CD4-positive, alpha-beta T cell treated with Interleukin-17A for 1 hour (primary cell): ENCODE measurements around the gene C2orf76.
A peak's percentile ranks its signal among the peaks of the same experiment; 100 is the strongest.
"Not testable (repeated sequence)": the region's sequence is repeated elsewhere in the genome, so short reads cannot be mapped to it uniquely, and the experiment has no call there.

Experiments
- DNase-seq: peaks from one replicate; pipeline ENCODE4 v3.0.0-alpha.2; 2020

Gene C2orf76

DNA sequence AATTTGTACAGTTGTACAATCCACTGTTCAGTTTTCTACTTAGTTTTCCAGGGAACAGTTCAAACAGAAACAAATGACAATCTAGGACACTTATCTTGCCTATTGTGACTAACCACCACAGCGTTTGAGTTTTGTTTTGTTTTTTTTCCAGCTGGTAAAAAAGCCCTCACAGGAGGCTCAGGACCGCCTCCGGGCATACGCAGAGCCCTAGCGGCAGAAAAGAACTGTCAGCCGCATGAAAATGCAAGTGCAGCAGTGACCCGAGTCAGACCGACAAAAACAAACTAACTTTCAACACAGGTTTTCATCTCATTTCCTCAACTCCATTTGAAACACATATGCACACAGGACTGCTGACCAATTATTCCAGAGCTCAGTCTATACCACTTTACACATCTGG lies 74.4 kb downstream of the C2orf76 start:
- no peak for DNase-seq

DNA sequence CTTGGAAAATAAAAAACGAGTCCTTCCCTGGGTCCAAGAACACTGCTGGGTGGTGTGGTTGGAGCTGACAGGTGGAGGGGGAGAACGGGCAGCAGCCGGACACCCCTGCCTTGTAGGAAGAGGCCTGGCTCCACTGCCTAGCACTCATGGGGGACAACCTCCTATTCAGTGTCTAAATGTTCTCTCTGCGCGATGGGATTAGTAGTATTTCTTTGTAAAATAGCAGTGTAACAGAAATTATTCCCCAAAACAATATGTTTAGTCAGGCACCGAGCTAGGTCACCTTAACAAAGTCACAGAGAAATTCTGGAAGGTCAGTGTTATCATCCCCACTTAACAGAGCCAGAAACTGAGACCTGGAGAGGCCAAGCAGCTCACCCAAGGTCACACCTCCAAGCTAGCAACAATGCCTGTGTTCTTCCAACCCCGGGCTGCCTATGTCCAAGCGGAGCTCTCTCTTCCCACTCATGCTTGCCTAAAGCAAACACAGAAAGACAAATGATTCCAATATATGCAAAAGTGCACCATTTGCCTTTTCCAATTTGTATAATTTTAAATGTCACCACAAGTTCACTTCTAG lies 75.0 kb downstream of the C2orf76 start:
- DNase-seq = no peak

DNA sequence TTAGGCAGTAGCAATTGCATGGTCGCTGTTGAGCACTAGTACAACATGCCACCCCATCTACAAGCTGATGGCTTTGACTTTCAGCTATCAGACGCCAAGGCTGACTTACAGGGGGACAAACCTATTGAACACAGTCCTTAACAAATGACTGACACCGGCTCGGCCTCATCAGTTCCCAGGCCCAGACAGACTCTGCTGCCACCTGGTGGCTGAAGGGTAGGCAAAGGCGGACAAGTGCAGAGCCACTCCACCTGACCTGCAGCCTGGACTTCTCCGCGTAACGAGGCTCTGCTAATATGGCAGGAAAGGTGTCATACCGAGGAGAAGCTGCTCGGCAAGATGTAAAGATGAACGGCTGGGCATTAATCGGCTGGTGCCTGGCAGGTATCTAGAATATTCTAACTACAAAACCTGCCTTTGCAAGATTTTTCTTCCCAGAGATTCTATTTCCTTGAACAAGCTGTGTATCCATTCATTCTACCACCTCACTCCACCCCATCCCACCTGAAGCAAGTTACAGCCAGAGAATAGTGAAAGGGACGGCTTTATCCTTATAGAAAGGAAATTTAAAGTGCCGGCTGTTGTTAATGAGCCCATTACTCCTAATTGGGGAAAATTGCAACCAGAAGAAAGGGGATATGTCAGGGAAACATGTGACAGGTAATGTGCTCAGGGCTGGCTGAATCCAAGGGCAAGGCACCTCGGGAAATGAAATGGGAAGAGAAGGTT lies 75.6 kb downstream of the C2orf76 start:
- no peak for DNase-seq

DNA sequence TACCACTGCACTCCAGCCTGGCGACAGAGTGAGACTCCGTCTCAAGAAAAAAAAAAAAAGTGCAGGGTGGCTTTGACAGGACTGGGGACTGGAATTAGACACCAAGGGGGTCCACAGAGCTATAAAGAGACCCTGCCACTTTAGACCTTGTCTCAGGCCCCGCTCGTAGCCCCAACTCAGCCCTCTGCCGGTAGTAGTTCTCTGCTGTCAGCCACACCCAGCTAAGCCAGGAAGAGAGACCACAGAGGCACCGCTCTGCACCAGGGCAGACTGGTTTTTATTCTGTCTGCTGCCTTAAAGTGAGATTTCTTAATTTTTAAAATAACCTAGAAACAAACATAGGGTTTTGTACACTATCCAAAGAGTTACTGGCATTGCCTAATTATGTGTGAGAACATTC lies 77.0 kb downstream of the C2orf76 start:
- DNase-seq = no peak

DNA sequence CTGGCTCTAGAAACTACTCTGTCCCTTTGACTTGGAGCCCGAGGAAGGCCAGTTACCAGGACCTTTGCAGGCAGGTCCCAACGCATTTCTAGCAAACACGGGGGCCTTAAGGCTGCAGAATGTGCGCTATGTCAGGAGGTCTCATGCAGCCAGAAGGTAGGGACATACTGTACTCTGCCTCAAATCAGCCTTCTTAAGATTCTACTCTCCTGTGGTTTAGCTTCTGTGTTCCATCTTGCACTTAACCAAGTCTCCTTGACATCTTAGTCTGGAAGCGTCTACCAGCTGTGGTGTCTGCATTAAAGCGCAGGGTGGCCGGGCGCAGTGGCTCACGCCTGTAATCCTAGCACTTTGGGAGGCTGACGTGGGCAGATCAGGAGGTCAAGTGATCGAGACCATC lies 77.5 kb downstream of the C2orf76 start:
- no peak for DNase-seq

DNA sequence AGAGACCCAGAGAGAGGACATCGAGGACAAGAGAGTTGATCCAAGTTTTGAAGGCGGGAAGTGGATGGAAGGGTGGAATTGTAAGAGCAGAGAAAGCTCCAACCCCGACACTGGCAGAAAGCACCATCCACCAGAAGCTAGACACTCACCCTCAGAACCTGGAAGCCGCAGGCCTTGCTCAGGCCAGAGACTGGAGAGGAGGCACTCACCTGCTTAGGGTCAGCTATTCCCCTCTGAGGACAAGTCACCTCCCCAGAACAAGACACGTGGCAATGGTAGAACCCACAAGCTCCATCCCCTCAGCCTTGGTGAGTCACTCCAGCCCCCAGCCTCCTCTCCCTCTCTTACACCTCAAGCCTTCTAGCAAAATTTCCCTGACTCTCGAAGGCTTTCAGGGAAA lies 78.1 kb downstream of the C2orf76 start:
- no peak for DNase-seq

DNA sequence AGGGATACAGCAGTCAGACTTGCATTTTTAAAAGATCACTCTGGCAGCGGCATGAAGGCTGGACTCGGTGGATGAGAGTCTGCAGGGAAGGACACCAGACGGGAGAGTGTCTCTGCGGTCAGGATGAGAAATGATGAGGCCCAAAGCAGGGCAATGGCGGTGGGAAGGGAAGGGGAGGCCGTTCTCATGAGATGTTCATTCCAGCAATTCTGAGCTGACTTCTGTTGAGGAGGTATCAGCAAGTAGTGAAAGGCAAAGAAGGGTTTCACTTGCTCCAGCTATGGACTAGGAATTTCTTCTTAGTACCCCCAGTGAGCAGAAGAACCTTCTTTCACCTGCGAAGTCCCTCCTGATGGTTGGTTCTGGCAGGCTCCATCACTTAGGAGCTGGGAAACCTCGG lies 80.0 kb downstream of the C2orf76 start:
- DNase-seq = no peak

DNA sequence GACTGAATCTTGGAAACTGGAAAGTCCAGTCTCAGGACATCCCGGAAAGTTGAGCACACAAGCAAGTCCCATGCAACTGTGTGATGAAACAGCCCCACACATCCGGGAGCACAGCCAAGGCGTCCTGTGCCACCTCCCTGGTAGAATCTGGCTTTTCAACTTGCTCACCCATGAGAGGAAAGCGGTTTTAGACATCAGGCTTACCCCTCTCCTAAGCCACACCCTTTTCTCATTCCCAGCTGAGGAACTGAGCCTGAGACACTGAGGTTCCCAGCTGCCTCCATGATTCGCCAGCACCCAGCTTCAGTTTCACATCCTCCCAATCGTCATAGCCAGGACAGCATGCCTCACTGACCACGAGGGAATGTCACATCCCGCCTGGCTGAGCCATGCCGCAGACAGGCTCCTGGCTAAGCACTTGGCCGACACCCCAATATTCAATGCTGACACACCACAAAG lies 82.7 kb downstream of the C2orf76 start:
- no peak for DNase-seq

DNA sequence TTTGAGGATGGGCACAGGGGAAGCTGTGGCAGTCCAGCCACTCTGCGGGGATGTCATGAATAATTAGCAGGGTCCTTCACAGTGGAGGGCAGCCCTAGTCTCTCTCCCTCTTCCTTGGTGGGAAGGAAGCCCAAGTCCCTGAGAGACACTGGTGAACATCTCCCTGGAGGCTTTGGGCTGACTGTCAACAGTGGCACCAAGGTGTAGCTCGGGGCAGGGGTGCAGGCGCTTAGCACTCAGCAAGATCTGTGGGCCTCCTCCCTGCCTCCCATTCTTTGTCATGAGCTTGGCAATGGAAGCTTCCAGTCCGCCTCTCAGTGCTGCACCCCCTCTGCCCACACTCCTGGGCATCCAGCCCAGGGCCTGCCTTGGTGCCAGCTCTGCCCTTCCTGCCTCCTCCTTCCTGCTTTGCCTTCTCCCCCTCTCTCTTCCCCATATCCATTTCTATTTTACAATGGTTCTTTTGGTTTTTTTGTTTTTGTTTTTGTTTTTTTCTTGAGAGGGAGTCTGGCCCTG lies 83.6 kb downstream of the C2orf76 start:
- no peak for DNase-seq

DNA sequence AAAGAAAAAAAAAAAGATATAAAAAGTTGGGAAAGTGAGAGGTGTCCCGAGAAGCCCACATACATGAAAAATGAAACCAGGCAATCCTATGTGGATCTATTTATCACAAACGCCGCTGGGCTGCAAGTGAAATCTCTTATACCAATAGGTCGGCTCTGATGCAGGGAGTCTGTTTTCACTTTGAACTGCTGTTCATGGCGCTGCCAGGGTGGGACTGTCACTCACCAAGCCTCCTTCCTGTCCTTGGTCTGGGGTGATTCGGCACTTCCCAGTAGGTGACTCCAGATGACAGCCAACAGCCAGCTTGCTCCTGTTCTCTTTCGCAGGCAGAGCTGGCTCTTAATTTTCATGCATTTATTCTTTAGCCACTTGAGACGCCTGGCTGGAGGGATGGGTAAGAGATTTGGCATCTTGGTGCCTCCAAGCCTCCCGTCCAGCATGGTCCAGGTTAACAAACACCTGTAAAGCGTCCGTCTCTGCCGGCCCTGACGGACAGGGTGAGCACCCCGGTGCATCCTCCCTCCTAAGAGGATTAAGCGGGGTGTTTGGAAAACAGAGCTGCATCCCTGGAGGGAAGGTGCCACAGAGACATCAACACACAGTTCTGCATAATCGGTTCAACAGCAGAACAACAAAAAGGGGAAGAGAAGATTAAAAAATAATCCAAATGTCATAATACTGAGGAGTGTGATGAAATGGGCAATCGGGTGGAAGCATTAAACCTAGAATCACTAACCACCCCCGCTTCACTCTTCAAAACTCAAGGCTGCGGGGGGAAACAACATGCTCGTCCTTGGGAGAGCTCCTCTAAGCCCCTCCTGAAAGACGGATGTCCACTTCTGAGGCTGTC lies 84.3 kb downstream of the C2orf76 start:
- DNase-seq = no peak

DNA sequence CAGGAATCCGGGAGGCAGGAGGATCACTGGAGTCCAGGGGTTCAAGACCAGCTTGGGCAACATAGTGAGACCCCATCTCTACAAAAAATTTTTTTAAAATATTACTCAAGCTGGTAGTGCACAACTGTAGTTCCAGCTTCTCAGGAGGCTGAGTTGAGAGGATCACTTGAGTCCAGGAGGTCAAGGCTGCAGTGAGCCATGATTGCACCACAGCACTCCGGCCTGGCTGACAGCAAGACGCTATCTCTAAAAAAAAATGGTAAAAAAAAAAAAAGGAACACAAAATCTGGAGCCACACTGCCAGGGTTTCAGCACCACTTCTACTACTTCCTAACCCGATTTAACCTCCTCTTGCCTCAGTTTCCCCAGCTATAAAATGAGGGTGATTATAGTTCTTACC lies 86.0 kb downstream of the C2orf76 start:
- DNase-seq = no peak

DNA sequence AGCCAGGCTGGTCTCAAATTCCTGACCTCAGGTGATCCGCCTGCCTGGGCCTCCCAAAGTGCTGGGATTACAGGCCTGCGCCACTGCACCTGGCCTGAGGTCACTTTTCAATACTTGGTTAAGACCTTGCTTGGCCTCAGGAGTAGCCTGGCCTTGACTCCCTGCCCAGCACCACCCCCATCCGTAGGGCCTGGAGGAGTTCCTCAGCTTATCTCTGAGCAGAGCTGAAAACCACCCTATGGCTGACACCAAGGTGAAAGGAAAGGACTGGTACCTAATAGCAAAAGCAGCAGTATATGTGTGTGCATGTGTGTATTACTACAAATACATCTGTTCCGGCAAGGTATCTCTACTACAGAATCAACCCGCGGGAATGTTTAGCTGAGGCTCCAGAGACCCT lies 87.0 kb downstream of the C2orf76 start:
- no peak for DNase-seq

DNA sequence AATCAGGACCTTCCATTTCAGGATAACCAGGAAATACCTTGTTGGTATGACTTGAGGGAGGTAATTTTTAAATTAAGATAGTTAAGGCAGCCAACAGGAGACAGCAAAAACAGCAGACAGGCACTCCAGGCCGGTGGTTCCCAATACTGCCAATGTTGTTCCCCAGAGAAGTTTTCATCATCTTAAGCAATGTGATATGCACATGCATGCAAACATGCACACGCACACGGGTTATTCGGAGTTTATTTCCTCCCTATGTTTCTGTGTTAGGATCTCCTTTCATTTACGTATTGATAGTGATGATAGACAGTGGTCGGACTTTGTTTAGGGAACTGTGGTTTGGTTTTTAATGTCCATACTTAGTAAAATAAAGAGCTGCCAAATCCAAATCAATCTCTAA lies 87.7 kb downstream of the C2orf76 start:
- no peak for DNase-seq

DNA sequence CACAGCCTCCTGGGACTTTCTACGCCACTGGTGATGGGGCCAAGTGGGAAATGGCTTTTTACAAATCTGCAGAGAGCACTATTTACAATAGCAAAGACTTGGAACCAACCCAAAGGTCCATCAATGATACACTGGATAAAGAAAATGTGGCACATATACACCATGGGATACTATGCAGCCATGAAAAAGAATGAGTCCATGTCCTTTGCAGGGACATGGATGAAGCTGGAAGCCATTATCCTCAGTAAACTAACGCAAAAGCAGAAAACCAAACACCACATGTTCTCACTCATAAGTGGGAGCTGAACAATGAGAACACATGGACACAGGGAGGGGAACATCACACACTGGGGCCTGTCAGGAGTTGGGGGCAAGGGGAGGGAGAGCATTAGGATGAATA lies 88.2 kb downstream of the C2orf76 start:
- not testable (repeated sequence) for DNase-seq

DNA sequence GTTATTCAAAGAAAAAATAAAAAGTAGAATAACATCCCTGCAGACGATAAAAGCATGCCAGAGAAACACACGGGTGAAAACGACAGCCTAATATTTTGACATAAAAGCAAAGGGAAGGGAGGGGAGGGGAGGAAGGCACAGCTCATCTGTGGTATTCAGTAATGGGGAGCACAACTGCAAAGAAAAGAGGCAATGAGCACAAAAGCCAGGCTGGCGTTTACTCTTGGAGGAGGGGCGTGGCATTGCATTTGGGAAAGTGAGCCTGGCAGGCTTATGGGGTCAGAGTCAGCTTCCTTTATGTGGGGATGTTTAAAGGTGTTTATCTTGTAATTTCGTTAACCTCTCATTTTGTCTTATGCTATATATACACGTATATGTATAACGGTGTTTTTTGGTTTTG lies 89.8 kb downstream of the C2orf76 start:
- no peak for DNase-seq

DNA sequence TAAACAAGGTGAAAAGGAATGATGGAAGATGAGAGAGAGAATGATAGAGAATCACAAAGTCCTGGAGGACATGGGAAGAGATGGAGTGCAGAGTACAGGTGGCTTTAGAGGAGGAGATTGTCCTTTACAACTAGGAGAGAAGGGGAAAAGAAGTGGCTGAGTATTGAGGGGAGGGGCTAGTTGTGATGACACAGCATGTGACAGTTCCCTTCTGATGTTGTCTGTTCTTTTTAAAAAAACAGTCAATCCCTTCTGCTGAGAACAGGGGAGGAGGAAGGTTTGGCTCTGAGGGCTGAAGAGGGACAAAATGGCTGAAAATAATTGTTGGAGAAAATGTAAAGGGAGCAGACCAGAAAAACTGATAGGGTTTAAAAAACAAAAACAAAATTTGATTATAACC lies 99.0 kb downstream of the C2orf76 start:
- DNase-seq = no peak

DNA sequence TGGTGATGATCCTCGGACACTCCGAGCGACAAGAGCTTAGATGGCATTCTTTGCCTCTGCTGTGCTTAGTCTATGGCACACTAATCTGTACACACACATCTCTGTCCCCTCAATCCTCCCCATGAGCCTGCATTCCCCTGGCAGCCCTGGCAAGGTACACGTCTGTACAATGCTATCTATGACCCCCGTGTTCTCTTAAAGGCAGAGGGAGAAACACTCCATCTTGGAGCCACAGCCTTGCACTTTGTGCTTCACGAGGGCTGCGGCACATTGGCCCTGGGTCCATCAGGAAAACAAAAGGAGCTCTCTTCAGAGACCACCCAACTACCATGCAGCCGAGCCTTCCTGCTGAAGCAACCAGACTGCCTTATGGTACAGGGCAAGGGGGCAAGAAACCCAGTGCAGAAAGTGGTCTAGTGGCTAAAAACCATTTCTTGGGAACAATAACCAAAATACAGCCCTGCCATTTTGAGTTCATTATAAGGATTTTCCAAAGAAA lies 100.5 kb downstream of the C2orf76 start:
- DNase-seq = no peak

DNA sequence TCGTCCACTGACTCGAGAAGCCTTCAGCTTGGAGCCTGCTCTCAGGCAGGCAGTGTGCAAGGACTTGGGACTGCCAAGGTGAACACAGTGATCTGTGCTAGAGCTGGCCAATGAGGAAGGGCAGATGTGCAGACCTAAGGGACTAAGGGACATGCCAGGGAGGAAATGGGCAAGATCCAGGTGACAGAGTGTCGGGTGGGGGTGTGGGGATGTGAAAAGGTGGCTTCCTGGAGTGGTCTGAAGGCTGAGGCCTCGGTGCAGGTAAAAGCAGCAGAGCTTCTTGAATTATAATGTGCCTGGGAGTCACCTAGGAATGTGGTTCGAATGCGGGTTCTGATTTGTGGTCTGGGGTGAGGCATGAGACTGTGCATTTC lies 101.0 kb downstream of the C2orf76 start:
- DNase-seq = no peak

DNA sequence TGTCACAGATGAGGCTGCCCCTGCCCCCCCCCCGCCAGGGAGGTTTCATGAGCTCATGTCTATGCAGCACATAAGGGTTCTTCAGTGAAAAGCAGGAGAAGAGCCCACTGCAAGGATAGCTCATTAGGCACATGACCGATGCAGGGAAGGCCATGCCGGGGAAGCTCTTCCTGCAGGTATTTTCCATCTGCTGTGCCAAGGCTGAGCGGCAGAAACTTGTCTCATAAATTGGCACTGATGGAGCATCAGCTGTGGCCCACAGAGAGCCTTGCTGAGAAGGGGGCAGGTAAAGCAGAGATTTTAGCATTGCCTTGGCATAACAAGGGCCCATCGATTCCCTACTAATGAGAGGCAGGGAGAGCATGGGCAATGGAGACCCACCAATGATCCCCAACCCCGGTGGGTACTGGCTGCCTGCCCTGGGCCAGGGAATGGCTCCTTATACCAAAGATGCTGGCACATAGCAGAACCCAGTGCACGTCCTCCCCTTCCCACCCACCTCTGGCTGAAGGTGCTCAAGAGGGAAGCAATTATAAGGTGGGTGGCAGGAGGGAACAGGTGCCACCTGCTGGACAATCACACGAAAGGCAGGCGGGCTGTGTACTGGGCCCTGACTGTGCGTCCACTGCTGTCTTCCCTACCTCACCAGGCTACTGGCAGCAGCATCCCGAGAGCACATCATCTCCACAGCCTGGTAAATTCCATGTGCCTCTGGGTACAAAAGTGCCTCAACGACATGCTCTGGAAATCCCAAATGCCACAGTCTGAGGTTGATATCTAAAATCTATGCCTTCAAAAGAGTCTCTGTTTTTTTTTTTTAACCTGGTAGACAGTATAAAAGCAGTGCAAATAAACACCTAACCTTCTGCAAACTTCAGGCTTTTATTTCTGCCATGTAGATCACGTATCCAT lies 101.6 kb downstream of the C2orf76 start:
- DNase-seq = peak; percentile 15

DNA sequence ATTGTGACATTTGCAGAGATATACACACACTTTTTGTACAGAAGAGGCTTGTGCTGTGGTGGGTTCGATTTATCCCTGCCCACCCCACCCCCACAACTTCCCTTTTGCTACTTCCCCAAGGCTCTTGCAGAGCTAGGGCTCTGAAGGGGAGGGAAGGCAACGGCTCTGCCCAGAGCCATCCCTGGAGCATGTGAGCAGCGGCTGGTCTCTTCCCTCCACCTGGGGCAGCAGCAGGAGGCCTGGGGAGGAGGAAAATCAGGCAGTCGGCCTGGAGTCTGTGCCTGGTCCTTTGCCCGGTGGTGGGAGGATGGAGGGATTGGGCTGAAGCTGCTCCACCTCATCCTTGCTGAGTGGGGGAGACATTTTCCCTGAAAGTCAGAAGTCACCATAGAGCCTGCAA lies 103.0 kb downstream of the C2orf76 start:
- no peak for DNase-seq

DNA sequence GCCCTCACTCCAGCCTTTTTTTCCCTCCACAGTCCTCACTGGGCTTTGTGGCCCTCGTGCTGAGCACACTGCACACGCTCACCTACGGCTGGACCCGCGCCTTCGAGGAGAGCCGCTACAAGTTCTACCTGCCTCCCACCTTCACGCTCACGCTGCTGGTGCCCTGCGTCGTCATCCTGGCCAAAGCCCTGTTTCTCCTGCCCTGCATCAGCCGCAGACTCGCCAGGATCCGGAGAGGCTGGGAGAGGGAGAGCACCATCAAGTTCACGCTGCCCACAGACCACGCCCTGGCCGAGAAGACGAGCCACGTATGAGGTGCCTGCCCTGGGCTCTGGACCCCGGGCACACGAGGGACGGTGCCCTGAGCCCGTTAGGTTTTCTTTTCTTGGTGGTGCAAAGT lies 103.6 kb downstream of the C2orf76 start:
- no peak for DNase-seq

DNA sequence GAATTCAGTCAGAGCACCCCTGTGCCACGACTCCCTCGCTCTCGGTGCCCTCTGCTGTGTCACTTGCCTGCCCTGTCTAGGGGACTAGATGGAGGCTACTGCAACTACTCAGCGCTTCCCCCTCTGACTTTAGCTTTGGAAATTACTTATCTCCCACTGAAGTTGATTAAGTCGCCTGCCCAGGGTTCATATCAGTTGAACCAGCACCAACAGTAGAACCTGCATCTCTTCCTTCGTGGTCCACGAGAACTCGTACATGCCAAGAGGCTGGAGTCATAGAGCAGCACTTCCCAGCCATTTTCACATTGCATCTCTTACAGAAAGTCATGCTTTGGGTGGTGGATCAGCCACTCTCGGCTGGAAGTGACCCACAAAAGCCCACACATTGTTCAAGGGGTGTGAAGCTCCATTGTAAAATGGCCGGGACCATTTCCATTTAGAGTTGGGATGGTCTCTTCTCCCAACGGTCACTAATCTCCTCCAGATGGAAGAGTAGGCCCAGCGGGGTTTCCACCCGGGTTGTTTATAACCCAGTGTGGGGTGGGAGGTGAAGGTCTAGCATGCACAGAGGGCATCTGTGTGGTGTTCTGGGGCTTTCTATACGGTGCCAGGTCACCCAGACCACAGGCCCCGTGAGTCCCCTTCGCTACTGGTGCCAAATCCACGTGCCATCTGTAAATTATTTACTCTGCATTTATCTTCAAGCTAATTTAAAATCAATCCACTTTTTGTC lies 105.0 kb downstream of the C2orf76 start:
- no peak for DNase-seq
